WTC11 (cell line): ENCODE data around the gene RTF1. TPM values are rescaled to one million over a fixed set of nuclear protein-coding genes. Genes with fewer than 3 reads are reported as not detected.

Experiments used
- ATAC-seq: fragments of 200-7000 bp; cut with Tn5 transposase; 2 replicates; pipeline ENCODE4 v1.10.0; 2021; ENCODE audit warnings: mild to moderate bottlenecking, moderate library complexity
- CTCF ChIA-PET: fragments of 300-600 bp; sonication (Branson Sonifier 250); formaldehyde crosslinking; loops from one replicate; lab custom pipeline; 2021; ENCODE audit warnings: antibody characterized with exemption; lab: Charles Lee
- POLR2A ChIA-PET: fragments of 350-600 bp; sonication (Branson Sonifier 250); formaldehyde crosslinking; loops from one replicate; lab custom pipeline; 2021; ENCODE audit warnings: antibody characterized with exemption; lab: Charles Lee
- DNase-seq: peaks from one replicate; pipeline ENCODE4 v3.0.0; 2021; ENCODE audit warnings: low spot score
- H3K27ac Mint-ChIP-seq: 2 replicates; pipeline ENCODE4 v1.8.0; 2021; ENCODE audit warnings: mixed read lengths
- H3K27me3 Mint-ChIP-seq: 2 replicates; pipeline ENCODE4 v1.8.0; 2021; ENCODE audit warnings: low read depth, mild to moderate bottlenecking, moderate library complexity, mixed read lengths
- H3K36me3 Mint-ChIP-seq: 2 replicates; pipeline ENCODE4 v1.8.0; 2021; ENCODE audit warnings: mixed read lengths
- H3K4me1 Mint-ChIP-seq: 2 replicates; pipeline ENCODE4 v1.8.0; 2022; ENCODE audit warnings: mixed read lengths
- H3K4me3 Mint-ChIP-seq: 2 replicates; pipeline ENCODE4 v1.8.0; 2021; ENCODE audit warnings: mild to moderate bottlenecking, moderate library complexity, mixed read lengths
- H3K9me3 Mint-ChIP-seq: 2 replicates; pipeline ENCODE4 v1.8.0; 2021; ENCODE audit warnings: mixed read lengths
- FOXP4 ChIP-seq: sonication (generic); formaldehyde crosslinking; IDR thresholded peaks from 2 replicates; pipeline ENCODE4 v1.8.0; 2022; ENCODE audit warnings: mild to moderate bottlenecking, missing genetic modification reagents
- IRF1 ChIP-seq: sonication (generic); formaldehyde crosslinking; IDR thresholded peaks from 2 replicates; pipeline ENCODE4 v1.8.0; 2023; ENCODE audit warnings: missing genetic modification reagents
- IRF2 ChIP-seq: sonication (generic); formaldehyde crosslinking; IDR thresholded peaks from 2 replicates; pipeline ENCODE4 v1.8.0; 2022; ENCODE audit warnings: low read depth, missing genetic modification reagents, borderline replicate concordance
- MXD4 ChIP-seq: fragments of 250-450 bp; sonication (Bioruptor Pico); IDR thresholded peaks from 2 replicates; pipeline ENCODE4 v1.8.0; 2021; ENCODE audit warnings: mild to moderate bottlenecking, moderate library complexity, borderline replicate concordance
- NFE2L1 ChIP-seq: sonication (generic); formaldehyde crosslinking; IDR thresholded peaks from 2 replicates; pipeline ENCODE4 v1.8.1; 2023; ENCODE audit warnings: missing genetic modification reagents
- PRRX2 ChIP-seq: fragments of 250-450 bp; sonication (Bioruptor Pico); IDR thresholded peaks from 2 replicates; pipeline ENCODE4 v1.8.0; 2021; ENCODE audit warnings: mild to moderate bottlenecking
- RORB ChIP-seq: fragments of 250-450 bp; sonication (Bioruptor Pico); IDR thresholded peaks from 2 replicates; pipeline ENCODE4 v1.9.0; 2021; ENCODE audit warnings: mild to moderate bottlenecking
- TCF7 ChIP-seq: sonication (generic); formaldehyde crosslinking; IDR thresholded peaks from 2 replicates; pipeline ENCODE4 v1.8.0; 2022; ENCODE audit warnings: mild to moderate bottlenecking, low read depth, missing genetic modification reagents, moderate library complexity
- TP53 ChIP-seq: sonication (generic); formaldehyde crosslinking; IDR thresholded peaks from 2 replicates; pipeline ENCODE4 v1.8.1; 2023; ENCODE audit warnings: mild to moderate bottlenecking, missing genetic modification reagents
- USF2 ChIP-seq: sonication (generic); formaldehyde crosslinking; IDR thresholded peaks from 2 replicates; pipeline ENCODE4 v1.8.1; 2023; ENCODE audit warnings: mild to moderate bottlenecking, missing genetic modification reagents, moderate library complexity
- ZBTB21 ChIP-seq: sonication (generic); formaldehyde crosslinking; IDR thresholded peaks from 2 replicates; pipeline ENCODE4 v1.8.1; 2023; ENCODE audit warnings: mild to moderate bottlenecking, missing genetic modification reagents, borderline replicate concordance
- ZNF219 ChIP-seq: sonication (generic); formaldehyde crosslinking; IDR thresholded peaks from 2 replicates; pipeline ENCODE4 v1.8.0; 2023; ENCODE audit warnings: missing genetic modification reagents, mild to moderate bottlenecking, borderline replicate concordance
- total RNA-seq: library from RNA; stranded (reverse); gene quantifications from 3 replicates; pipeline ENCODE4 v1.2.3, GENCODE V29; 2021
- TF ChIP-seq, protein P1 (sequence below): sonication (generic); formaldehyde crosslinking; IDR thresholded peaks from 2 replicates; pipeline ENCODE4 v1.8.1; 2023; ENCODE audit warnings: mild to moderate bottlenecking, missing genetic modification reagents
- TF ChIP-seq, protein P2 (sequence below): sonication (generic); formaldehyde crosslinking; IDR thresholded peaks from 2 replicates; pipeline ENCODE4 v1.8.1; 2023; ENCODE audit warnings: mild to moderate bottlenecking, missing genetic modification reagents, borderline replicate concordance
- TF ChIP-seq, protein P3 (sequence below): sonication (generic); formaldehyde crosslinking; IDR thresholded peaks from 2 replicates; pipeline ENCODE4 v1.8.1; 2022; ENCODE audit warnings: mild to moderate bottlenecking, moderate library complexity, missing genetic modification reagents

RTF1 gene
- total RNA-seq, 1 experiment from 2014 or later = 52.3 TPM

DNA sequence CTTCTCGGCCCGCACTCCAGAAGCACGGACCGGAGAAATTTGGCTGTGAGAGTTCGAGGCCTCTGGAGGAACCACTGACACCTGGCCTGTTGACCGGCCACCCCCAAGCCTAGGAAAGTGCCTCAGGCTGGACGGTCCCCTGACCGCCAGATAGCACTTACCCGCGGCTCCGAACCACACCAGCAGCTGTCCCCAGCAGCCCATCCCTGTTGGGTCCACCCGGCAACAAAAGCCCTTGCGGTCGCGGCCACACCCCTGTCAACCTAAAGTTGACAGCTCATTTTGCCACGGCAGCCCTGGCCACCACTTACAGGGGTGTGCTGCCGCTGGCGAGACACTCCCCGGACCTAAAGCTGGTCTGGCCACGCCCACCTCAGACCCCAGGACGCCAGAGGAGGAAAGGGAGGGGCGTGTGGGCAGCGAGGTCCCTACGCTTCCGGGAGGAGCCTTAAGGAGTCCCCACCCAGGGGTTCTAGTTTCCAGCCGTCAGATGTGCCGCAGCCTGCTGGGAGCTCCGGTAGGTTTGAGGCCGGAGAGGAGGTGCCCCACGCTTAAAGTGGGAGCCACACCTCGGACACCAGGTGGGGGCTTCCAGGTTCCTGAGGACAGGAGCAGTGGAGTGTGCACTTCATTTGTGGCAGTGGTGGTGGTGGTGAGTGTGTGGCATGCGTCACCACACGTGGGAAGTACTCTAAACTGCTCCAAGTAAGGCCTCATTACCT lies 96.8 kb downstream of the RTF1 start, which contains the start of gene LTK (continued):
- TF ChIP-seq FOXP4 (CRISPR knock-in tag) = no peak
- TF ChIP-seq ZBTB21 (CRISPR knock-in tag) = no peak
- TF ChIP-seq, all 79 proteins: peak for 3

- ATAC-seq (no peak), DNase-seq (no peak)
- POLR2A ChIA-PET = no interaction called here
- CTCF ChIA-PET = no interaction called here
- Mint-ChIP-seq H3K9me3 (no peaks in the 10 kb centered on the region), H3K4me3 (no peak overlapping the region), H3K36me3 (peaks cover 27% of the 10 kb centered on the region), H3K27me3 (peaks cover 21% of the 10 kb centered on the region), H3K4me1 (peaks cover 5% of the 10 kb centered on the region), H3K27ac (no peak overlapping the region)
- TF ChIP-seq, protein P1, sequence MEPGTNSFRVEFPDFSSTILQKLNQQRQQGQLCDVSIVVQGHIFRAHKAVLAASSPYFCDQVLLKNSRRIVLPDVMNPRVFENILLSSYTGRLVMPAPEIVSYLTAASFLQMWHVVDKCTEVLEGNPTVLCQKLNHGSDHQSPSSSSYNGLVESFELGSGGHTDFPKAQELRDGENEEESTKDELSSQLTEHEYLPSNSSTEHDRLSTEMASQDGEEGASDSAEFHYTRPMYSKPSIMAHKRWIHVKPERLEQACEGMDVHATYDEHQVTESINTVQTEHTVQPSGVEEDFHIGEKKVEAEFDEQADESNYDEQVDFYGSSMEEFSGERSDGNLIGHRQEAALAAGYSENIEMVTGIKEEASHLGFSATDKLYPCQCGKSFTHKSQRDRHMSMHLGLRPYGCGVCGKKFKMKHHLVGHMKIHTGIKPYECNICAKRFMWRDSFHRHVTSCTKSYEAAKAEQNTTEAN (CRISPR knock-in tag) = no peak
- TF ChIP-seq PRRX2 (CRISPR knock-in tag) (no peak), TCF7 (CRISPR knock-in tag) (no peak), ZNF219 (no peak), MXD4 (CRISPR knock-in tag) (no peak), IRF1 (no peak), NFE2L1 (CRISPR knock-in tag) (no peak), TP53 (CRISPR knock-in tag) (no peak), USF2 (CRISPR knock-in tag) (no peak), RORB (CRISPR knock-in tag) (no peak), IRF2 (CRISPR knock-in tag) (no peak)
- TF ChIP-seq, protein P2, sequence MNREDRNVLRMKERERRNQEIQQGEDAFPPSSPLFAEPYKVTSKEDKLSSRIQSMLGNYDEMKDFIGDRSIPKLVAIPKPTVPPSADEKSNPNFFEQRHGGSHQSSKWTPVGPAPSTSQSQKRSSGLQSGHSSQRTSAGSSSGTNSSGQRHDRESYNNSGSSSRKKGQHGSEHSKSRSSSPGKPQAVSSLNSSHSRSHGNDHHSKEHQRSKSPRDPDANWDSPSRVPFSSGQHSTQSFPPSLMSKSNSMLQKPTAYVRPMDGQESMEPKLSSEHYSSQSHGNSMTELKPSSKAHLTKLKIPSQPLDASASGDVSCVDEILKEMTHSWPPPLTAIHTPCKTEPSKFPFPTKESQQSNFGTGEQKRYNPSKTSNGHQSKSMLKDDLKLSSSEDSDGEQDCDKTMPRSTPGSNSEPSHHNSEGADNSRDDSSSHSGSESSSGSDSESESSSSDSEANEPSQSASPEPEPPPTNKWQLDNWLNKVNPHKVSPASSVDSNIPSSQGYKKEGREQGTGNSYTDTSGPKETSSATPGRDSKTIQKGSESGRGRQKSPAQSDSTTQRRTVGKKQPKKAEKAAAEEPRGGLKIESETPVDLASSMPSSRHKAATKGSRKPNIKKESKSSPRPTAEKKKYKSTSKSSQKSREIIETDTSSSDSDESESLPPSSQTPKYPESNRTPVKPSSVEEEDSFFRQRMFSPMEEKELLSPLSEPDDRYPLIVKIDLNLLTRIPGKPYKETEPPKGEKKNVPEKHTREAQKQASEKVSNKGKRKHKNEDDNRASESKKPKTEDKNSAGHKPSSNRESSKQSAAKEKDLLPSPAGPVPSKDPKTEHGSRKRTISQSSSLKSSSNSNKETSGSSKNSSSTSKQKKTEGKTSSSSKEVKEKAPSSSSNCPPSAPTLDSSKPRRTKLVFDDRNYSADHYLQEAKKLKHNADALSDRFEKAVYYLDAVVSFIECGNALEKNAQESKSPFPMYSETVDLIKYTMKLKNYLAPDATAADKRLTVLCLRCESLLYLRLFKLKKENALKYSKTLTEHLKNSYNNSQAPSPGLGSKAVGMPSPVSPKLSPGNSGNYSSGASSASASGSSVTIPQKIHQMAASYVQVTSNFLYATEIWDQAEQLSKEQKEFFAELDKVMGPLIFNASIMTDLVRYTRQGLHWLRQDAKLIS (CRISPR knock-in tag) = no peak
- TF ChIP-seq, protein P3, sequence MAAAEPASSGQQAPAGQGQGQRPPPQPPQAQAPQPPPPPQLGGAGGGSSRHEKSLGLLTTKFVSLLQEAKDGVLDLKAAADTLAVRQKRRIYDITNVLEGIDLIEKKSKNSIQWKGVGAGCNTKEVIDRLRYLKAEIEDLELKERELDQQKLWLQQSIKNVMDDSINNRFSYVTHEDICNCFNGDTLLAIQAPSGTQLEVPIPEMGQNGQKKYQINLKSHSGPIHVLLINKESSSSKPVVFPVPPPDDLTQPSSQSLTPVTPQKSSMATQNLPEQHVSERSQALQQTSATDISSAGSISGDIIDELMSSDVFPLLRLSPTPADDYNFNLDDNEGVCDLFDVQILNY (CRISPR knock-in tag) = no peak
Observed at GRCh38 chr15:41517895-41518449, 101.1 kb downstream of the RTF1 start.
